KOPT-K1 (cell line): ENCODE results near the gene TMPRSS9.
"Not testable (repeated sequence)": the region's sequence is repeated elsewhere in the genome, so short reads cannot be mapped to it uniquely, and the experiment has no call there.

Experiments used
- H3K27ac ChIP-seq: fragments of 200-600 bp; sonication (generic); 2 replicates; pipeline ENCODE4 v1.5.1; 2016; ENCODE audit warnings: antibody characterized with exemption, mild to moderate bottlenecking, low read depth, low read length; ENCODE audit not compliant: poor library complexity, severe bottlenecking
- H3K36me3 ChIP-seq: fragments of 200-600 bp; sonication (generic); 2 replicates; pipeline ENCODE4 v1.5.1; 2017; ENCODE audit warnings: antibody characterized with exemption, mild to moderate bottlenecking, low read length, moderate library complexity; ENCODE audit not compliant: insufficient read depth
- H3K9me3 ChIP-seq: fragments of 200-600 bp; sonication (generic); 2 replicates; pipeline ENCODE4 v1.5.1; 2017; ENCODE audit warnings: antibody characterized with exemption, low read length, mild to moderate bottlenecking; ENCODE audit not compliant: insufficient read depth, poor library complexity, severe bottlenecking

TMPRSS9 gene

GRCh38 chr19:2344381-2344870 lies 15.6 kb upstream of the TMPRSS9 start:
- Histone ChIP-seq H3K27ac (no peak overlapping the region), H3K36me3 (peaks cover 60% of the 10 kb centered on the region), H3K9me3 (no peaks in the 10 kb centered on the region)

GRCh38 chr19:2345076-2345475 lies 15.0 kb upstream of the TMPRSS9 start:
- no peak overlapping the region for H3K27ac ChIP-seq
- H3K36me3 ChIP-seq = peaks cover 59% of the 10 kb centered on the region

GRCh38 chr19:2345794-2346663 lies 14.0 kb upstream of the TMPRSS9 start:
- H3K27ac ChIP-seq = no peak overlapping the region
- H3K9me3 ChIP-seq = no peaks in the 10 kb centered on the region
- peaks cover 56% of the 10 kb centered on the region for H3K36me3 ChIP-seq

More at GRCh38 chr19:2345076-2345475, 15.0 kb upstream of the TMPRSS9 start:
- no peaks in the 10 kb centered on the region for H3K9me3 ChIP-seq

DNA sequence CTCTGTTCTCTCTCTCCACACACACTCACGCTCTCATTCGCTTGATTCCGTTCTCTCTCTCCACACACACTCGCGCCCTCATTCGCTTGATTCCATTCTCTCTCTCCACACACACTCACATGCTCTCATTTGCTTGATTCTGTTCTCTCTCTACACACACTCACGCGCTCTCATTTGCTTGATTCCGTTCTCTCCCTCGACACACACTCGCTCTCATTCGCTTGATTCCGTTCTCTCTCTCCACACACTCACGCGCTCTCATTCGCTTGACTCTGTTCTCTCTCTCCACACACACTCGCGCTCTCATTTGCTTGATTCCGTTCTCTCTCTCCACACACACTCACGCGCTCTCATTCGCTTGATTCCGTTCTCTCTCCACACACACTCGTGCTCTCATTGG lies 10.2 kb upstream of the TMPRSS9 start:
- H3K36me3 ChIP-seq = peaks cover 54% of the 10 kb centered on the region; the same call in 1 of the 2 replicates
- H3K27ac ChIP-seq = not testable (repeated sequence)

DNA sequence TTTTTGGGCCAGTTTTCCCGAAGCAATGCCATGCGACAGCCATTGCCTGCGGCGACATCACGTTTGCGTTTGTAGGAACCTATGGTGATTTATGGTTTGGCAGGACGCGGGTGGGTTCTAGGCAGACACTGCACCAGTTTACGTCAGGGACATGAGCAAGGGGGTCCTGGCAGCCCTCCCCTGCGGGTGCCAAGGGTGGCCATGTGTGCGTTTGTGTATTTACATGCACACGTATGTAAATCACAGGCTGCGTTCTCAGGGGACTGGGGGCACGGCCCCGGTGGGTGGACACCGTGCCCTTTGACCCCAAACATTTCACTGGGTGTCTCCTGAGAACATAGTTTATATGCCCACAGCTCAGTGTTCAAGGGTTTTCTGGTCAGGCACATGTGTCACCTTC lies 9.4 kb upstream of the TMPRSS9 start:
- H3K9me3 ChIP-seq = no peaks in the 10 kb centered on the region
- no peak overlapping the region for H3K27ac ChIP-seq
- peaks cover 46% of the 10 kb centered on the region; the same call in 1 of the 2 replicates for H3K36me3 ChIP-seq

More for the DNA sequence above, 10.2 kb upstream of the TMPRSS9 start:
- not testable (repeated sequence) for H3K9me3 ChIP-seq

DNA sequence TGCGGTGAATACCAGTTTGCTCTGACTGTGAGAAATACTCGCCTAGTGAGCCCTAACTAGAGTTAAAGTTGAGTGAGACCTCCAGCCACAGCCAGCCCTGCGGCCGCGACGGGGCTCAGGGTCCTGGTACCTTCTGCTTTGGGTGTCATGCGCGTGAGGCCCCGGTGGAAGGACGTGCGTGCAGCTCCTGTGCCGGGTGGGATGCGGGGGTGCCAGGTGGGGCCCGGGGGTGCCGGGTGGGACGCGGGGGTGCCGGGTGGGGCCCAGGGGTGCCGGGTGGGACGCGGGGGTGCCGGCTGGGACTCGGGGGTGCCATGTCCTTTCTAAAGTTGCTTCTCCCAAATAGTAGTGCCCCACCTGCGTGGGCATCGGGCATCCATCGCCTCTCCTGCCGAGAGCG lies 8.5 kb upstream of the TMPRSS9 start:
- H3K36me3 ChIP-seq = peaks cover 37% of the 10 kb centered on the region; the same call in 1 of the 2 replicates
- no peak overlapping the region for H3K27ac ChIP-seq

GRCh38 chr19:2352121-2352520 lies 7.9 kb upstream of the TMPRSS9 start:
- Histone ChIP-seq H3K36me3 (peaks cover 33% of the 10 kb centered on the region; the same call in 1 of the 2 replicates), H3K27ac (no peak overlapping the region), H3K9me3 (no peaks in the 10 kb centered on the region)

More for the DNA sequence above, 8.5 kb upstream of the TMPRSS9 start:
- no peaks in the 10 kb centered on the region for H3K9me3 ChIP-seq

GRCh38 chr19:2353159-2353886 lies 6.7 kb upstream of the TMPRSS9 start:
- Histone ChIP-seq H3K27ac (no peak overlapping the region), H3K36me3 (peaks cover 33% of the 10 kb centered on the region; the same call in 1 of the 2 replicates), H3K9me3 (no peaks in the 10 kb centered on the region)

DNA sequence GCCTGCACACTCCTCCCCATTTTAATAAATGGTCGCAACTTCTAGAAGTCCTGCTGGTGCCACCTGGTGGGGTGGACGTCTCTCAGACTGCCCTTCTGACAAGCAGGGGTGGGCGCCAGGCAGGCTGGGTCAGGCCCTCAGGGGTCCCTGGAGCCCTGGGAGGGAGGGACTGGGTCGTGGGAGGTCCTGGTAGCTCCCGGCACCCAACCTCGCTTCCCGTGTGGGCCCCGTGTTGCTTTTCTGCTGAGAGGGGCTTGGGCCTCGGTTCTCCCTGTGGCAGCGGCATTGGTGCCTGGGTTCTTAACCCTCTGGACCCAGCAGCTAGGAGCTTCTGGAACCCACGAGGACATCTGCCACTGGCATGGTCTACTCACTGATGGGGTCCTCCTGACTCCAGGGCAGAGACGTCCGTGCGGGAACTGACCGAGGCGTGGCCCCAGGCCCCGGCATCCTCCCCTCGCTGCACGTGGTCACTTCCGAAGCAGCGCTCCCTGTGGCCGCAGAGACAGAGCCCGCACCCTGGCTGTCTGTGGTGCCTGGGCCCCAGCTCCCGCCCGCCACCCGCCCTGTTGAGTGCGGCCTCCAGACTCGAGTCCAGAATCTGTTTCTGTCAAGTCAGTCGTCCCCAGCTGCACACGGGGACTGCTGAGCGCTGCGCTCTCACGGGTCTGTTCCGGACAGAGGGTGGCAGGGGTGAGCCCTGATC lies 6.0 kb upstream of the TMPRSS9 start:
- H3K27ac ChIP-seq = no peak overlapping the region
- no peaks in the 10 kb centered on the region for H3K9me3 ChIP-seq
- H3K36me3 ChIP-seq = peaks cover 27% of the 10 kb centered on the region; the same call in 1 of the 2 replicates

DNA sequence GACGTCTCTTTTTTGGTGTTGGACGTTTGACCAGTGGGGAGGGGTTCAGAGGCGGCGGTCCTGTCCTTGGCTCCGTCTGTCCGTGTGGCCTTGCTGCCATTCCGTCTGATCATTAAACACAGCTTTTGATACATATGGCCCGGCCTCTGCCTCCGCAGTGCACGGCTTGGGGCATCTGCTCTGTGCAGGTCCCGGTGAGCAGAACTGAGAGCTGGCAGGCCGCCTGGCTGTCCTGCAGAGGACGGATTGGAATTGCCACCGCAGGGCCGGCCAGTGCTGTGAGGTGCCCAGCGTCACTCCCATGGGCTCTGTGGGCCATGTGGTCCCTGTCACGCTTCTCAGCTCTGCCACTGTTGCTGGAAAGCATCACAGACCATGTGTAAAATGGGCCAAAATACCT lies 5.4 kb upstream of the TMPRSS9 start:
- Histone ChIP-seq H3K27ac (no peak overlapping the region), H3K36me3 (peaks cover 26% of the 10 kb centered on the region; the same call in 1 of the 2 replicates), H3K9me3 (no peaks in the 10 kb centered on the region)

DNA sequence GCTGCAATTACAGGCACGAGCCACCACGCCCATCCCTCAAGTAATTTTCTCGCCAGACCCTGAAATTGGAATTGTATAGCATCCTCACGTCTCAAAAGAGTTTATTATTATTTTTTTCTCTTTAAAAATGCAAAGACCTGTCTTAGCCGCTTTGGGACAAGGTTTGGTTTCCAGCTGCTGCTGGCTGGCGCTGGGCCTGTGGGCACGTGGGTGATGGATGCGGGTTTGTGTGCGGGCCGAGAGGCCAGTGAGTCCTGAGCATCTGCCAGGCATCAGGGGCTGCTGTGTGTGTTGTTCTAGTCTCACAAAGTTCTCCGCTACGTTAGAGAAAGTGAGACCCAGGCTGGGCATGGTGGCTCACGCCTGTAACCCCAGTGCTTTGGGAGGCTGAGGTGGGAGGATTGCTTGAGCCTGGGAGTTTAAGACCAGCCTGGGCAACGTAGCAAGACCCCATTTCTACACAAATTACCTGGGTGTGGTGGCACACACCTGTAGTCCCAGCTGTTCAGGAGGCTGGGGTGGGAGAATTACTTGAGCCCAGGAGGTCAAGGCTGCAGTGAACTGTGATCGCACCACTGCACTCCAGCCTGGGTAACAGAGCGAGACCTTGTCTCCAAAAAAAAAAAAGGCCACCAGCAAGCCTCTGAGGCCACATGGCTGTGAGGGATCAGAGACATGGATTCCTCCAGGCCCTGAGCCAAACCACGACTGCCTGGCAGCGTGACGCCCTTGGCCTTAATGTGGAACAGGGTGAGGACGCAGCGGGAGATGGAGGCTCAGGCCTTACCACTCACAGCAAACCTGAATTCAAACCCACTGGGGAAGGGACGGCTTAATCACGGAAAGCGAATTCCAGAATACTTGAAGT lies 4.7 kb upstream of the TMPRSS9 start:
- no peak overlapping the region for H3K27ac ChIP-seq
- H3K9me3 ChIP-seq = no peaks in the 10 kb centered on the region
- H3K36me3 ChIP-seq = peaks cover 18% of the 10 kb centered on the region; the same call in 1 of the 2 replicates

DNA sequence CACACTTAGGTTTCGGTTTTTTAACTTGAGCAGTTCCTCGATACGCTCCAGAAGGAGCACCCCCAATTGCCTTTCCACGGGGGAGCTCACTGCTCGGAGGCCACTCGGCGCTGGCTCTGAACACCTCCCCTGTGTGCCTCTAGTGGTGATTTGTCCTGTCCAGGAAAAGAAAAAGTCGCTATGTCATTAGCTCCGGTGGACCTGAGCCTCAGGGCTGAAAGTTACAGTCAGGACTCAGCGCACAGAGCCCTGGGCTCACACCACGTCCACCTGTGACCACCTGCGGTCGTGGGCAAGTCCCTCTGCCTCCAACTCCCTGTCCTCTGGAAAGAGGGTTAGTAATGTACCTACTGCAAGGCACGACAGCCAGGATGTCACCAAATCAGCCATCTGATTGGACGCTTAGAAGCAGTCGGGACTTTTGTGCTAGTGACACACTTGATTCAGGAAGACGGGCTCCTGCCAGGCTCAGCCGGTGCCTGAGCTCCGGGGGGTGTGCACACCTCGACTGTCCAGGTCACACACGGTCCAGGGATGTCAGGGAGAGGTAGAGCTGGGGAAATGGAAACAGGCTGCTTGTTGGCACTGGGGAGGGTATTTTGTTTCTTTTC lies 3.9 kb upstream of the TMPRSS9 start:
- no peaks in the 10 kb centered on the region for H3K9me3 ChIP-seq
- H3K36me3 ChIP-seq = peaks cover 16% of the 10 kb centered on the region; the same call in 1 of the 2 replicates
- H3K27ac ChIP-seq = no peak overlapping the region

GRCh38 chr19:2357279-2358206 lies 2.5 kb upstream of the TMPRSS9 start:
- Histone ChIP-seq H3K27ac (no peak overlapping the region), H3K9me3 (no peaks in the 10 kb centered on the region), H3K36me3 (peaks cover 16% of the 10 kb centered on the region; the same call in 1 of the 2 replicates)
